Naive B cell (primary cell): Measurements from ENCODE around the gene BLM. TPM values are rescaled to one million over a fixed set of nuclear protein-coding genes. Genes with fewer than 3 reads are reported as not detected.
"Not testable (repeated sequence)": the region's sequence is repeated elsewhere in the genome, so short reads cannot be mapped to it uniquely, and the experiment has no call there.

Experiments used
- ATAC-seq, 2 donors: fragments of 150-1000 bp; cut with Tn5 transposase; 2 replicates each; pipeline ENCODE4 v1.10.0; 2021; ENCODE audit warnings: low read depth in 2 of 2, mild to moderate bottlenecking in 2 of 2, moderate library complexity in 2 of 2
- DNase-seq: peaks from one replicate; pipeline ENCODE4 v3.0.0; 2022
- H3K27ac Mint-ChIP-seq, 6 donors: one replicate each; pipeline ENCODE4 v1.8.0; 2020 to 2022; ENCODE audit warnings: mild to moderate bottlenecking in 6 of 6, mixed read lengths in 6 of 6, moderate library complexity in 5 of 6, inconsistent platforms in 2 of 6
- H3K27me3 Mint-ChIP-seq, 3 donors: one replicate each; pipeline ENCODE4 v1.8.0; 2021 to 2022; ENCODE audit warnings: mixed read lengths in 3 of 3, mild to moderate bottlenecking in 1 of 3
- H3K36me3 Mint-ChIP-seq, 2 donors: one replicate each; pipeline ENCODE4 v1.8.0; 2020 to 2022; ENCODE audit warnings: mixed read lengths in 2 of 2, inconsistent platforms in 1 of 2, mild to moderate bottlenecking in 1 of 2
- H3K4me1 Mint-ChIP-seq, 3 donors: one replicate each; pipeline ENCODE4 v1.8.0; 2020 to 2022; ENCODE audit warnings: mixed read lengths in 3 of 3, inconsistent platforms in 1 of 3, mild to moderate bottlenecking in 1 of 3, moderate library complexity in 1 of 3
- H3K4me3 Mint-ChIP-seq, 8 donors: one replicate each; pipeline ENCODE4 v1.8.0; 2020 to 2022; ENCODE audit warnings: mild to moderate bottlenecking in 8 of 8, mixed read lengths in 8 of 8, moderate library complexity in 8 of 8, inconsistent platforms in 2 of 8
- H3K9me3 Mint-ChIP-seq, 7 donors: one replicate each; pipeline ENCODE4 v1.8.0; 2020 to 2022; ENCODE audit warnings: mixed read lengths in 7 of 7, mild to moderate bottlenecking in 5 of 7, inconsistent platforms in 2 of 7, moderate library complexity in 1 of 7
- polyA plus RNA-seq, 6 donors: library from polyadenylated mRNA; unstranded; fragments of 300-500 nt; fragmentation: Illumina TruSeq; gene quantifications; one replicate each; pipeline ENCODE4 v1.2.3, GENCODE V29; 2021; ENCODE audit warnings: low read depth in 6 of 6

BLM gene
- polyA plus RNA-seq, 6 donors from 2014 or later = 5.5 to 11.1 (median 6.8) TPM; not detected in 1

GRCh38 chr15:90683371-90683770, 33.8 kb upstream of the BLM start:
- Mint-ChIP-seq H3K27ac (no peak overlapping the region), H3K36me3 (no peaks in the 10 kb centered on the region), H3K4me3 (no peak overlapping the region), H3K27me3 (peaks cover 3 to 22% (median 19%) of the 10 kb centered on the region in 3 donors), H3K9me3 (peaks cover 0 to 3% (median 0%) of the 10 kb centered on the region in 7 donors), H3K4me1 (peaks cover 29 to 38% (median 31%) of the 10 kb centered on the region in 3 donors)
- DNase-seq (no peak), ATAC-seq (no peak)

DNA sequence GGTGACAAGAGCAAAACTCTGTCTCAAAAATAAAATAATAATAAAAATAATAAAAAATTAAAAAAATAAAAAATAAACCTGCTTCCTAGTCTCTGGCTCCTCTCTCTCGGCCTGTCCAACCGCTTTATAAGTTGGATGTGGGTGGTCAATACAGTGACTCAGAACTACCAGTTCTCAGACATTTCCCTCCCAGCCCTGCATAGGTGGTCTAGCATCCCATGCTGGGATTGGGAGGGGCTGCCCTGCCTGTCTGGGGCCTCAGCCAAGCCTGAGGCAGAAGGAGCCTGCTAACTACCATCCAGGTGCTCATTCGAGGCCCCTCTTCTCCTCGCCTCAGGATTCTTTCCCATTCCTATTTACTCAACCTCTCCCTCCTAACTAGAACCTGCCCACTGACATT, 33.3 kb upstream of the BLM start:
- no peaks in the 10 kb centered on the region for H3K36me3 Mint-ChIP-seq
- H3K4me1 Mint-ChIP-seq = peaks cover 27 to 33% (median 29%) of the 10 kb centered on the region in 3 donors
- DNase-seq = no peak
- ATAC-seq = no peak
- peak overlapping the region in 2 of 6 donors; percentile 3 to 73 for H3K27ac Mint-ChIP-seq
- H3K4me3 Mint-ChIP-seq = no peak overlapping the region
- H3K27me3 Mint-ChIP-seq = peaks cover 3 to 22% (median 19%) of the 10 kb centered on the region in 3 donors
- peaks cover 0 to 4% (median 0%) of the 10 kb centered on the region in 7 donors for H3K9me3 Mint-ChIP-seq

DNA sequence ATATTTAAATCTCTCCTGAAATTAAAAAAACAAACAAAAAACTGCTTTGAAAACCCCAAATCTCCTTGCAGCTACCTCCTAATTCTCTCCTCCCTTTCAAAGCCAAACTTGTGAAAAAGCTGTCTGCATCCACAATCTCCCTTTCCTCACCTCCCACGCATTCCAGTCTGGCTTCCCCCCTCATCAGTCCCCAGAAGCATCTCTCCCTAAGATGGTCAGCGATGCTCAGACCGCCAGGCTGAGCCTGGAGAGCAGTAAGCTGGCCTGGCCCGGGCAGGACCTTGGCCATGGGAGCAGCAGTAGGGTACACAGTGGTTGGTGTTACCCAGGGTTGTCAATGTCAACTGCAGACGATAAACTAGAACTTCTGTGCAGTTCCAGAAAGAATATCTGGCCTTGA, 32.9 kb upstream of the BLM start:
- H3K36me3 Mint-ChIP-seq = no peaks in the 10 kb centered on the region
- H3K4me3 Mint-ChIP-seq = no peak overlapping the region
- no peak for ATAC-seq
- no peak for DNase-seq
- H3K9me3 Mint-ChIP-seq = peaks cover 0 to 4% (median 1%) of the 10 kb centered on the region in 7 donors
- peaks cover 23 to 29% (median 29%) of the 10 kb centered on the region in 3 donors for H3K4me1 Mint-ChIP-seq
- H3K27me3 Mint-ChIP-seq = peaks cover 3 to 22% (median 19%) of the 10 kb centered on the region in 3 donors
- peak overlapping the region in 1 of 6 donors; percentile 73 for H3K27ac Mint-ChIP-seq

GRCh38 chr15:90685591-90686434, 31.3 kb upstream of the BLM start:
- DNase-seq (peak; percentile 21), ATAC-seq (peak; percentile 64 to 80)
- H3K36me3 Mint-ChIP-seq = no peaks in the 10 kb centered on the region
- peaks cover 21 to 29% (median 28%) of the 10 kb centered on the region in 3 donors for H3K4me1 Mint-ChIP-seq
- H3K4me3 Mint-ChIP-seq = peak overlapping the region in 3 of 8 donors; percentile 26 to 62 (median 57)
- H3K27ac Mint-ChIP-seq = peak overlapping the region in 2 of 6 donors; percentile 30 to 74
- H3K9me3 Mint-ChIP-seq = peaks cover 0 to 7% (median 4%) of the 10 kb centered on the region in 7 donors
- H3K27me3 Mint-ChIP-seq = peaks cover 3 to 22% (median 19%) of the 10 kb centered on the region in 3 donors

DNA sequence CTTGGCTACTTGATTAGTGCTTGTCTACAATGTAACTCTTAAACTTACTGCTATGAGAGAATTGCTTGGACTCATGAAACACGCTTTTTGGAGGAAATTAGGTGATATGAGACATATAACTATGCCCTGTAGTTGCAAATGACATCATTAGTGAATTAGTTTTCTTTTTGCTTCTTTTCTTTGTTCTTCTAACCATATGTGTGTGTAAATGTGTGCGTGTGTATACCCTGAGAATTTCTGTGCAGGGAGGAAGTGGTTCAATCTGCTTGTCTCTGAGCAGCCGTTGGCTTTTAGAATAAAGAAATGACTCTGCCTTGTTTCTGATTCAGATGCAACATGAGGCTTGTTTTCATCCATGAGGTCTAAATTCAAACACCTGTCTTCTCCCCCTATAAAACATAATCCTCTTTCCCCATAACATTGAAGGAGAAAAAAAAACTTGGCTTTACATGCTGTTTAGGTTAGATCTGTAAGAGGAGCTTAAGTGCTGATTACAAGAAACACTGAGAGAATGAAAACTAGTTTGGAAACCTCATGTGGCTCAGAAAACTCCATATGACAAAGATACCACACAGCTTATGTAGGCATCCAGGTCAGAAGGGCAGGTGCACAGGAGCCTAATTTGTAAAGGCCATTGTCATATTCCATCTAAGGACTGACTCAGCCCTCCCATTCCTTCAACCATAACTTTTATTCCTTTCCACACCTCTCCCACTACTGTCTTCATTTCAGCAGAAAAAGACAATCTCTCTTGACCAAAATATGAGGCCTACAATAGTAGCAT, 30.5 kb upstream of the BLM start:
- H3K9me3 Mint-ChIP-seq = peaks cover 0 to 7% (median 4%) of the 10 kb centered on the region in 7 donors
- H3K27me3 Mint-ChIP-seq = peaks cover 2 to 19% (median 18%) of the 10 kb centered on the region in 3 donors
- H3K36me3 Mint-ChIP-seq = no peaks in the 10 kb centered on the region
- H3K4me3 Mint-ChIP-seq = peak overlapping the region in 1 of 8 donors; percentile 26
- DNase-seq = peak; percentile 14
- peak overlapping the region in 1 of 6 donors; percentile 29 for H3K27ac Mint-ChIP-seq
- peak; percentile 78 for ATAC-seq
- peaks cover 21 to 29% (median 28%) of the 10 kb centered on the region in 3 donors for H3K4me1 Mint-ChIP-seq

DNA sequence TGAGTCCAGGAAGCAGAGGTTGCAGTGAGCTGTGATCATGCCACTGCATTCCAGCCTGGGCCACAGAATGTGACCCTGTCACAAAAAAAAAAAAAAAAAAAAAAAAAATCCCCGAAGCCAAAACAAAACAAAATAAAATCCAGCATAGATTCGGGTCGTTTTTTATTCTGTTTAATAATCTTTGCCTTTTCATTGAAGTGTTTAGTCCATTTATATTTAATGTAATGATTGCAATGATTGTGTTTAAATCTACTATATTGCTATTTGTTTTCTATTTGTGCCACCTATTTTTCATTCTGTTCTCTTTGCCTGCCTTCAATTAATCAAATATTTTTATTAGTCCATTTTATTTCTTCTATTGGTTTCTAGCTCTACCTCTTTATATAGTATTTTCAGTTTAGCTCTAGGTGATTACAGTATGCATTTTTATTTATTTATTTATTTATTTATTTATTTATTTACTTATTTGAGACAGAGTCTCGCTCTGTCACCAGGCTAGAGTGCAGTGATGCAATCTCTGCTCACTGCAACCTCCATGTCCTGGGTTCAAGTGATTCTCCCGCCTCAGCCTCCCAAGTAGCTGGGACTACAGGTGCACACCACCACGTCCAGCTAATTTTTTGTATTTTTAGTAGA, 27.7 kb upstream of the BLM start:
- DNase-seq, ATAC-seq, H3K36me3 Mint-ChIP-seq, H3K27ac Mint-ChIP-seq, H3K27me3 Mint-ChIP-seq, H3K9me3 Mint-ChIP-seq: not testable (repeated sequence)
- Mint-ChIP-seq H3K4me1 (peaks cover 22 to 25% (median 23%) of the 10 kb centered on the region in 3 donors), H3K4me3 (peak overlapping the region in 1 of 8 donors; percentile 44)

GRCh38 chr15:90690585-90690984, 26.6 kb upstream of the BLM start:
- peaks cover 14 to 15% (median 14%) of the 10 kb centered on the region in 3 donors for H3K4me1 Mint-ChIP-seq
- H3K36me3 Mint-ChIP-seq = no peaks in the 10 kb centered on the region
- DNase-seq = no peak
- peaks cover 0 to 11% (median 0%) of the 10 kb centered on the region in 3 donors for H3K27me3 Mint-ChIP-seq
- H3K27ac Mint-ChIP-seq = no peak overlapping the region
- ATAC-seq = no peak
- H3K9me3 Mint-ChIP-seq = peaks cover 0 to 7% (median 4%) of the 10 kb centered on the region in 7 donors
- H3K4me3 Mint-ChIP-seq = no peak overlapping the region

- Mint-ChIP-seq H3K36me3 (no peaks in the 10 kb centered on the region), H3K27me3 (peaks cover 0 to 11% (median 0%) of the 10 kb centered on the region in 3 donors), H3K4me3 (no peak overlapping the region)
Observed at GRCh38 chr15:90691369-90691768, 25.8 kb upstream of the BLM start.

DNA sequence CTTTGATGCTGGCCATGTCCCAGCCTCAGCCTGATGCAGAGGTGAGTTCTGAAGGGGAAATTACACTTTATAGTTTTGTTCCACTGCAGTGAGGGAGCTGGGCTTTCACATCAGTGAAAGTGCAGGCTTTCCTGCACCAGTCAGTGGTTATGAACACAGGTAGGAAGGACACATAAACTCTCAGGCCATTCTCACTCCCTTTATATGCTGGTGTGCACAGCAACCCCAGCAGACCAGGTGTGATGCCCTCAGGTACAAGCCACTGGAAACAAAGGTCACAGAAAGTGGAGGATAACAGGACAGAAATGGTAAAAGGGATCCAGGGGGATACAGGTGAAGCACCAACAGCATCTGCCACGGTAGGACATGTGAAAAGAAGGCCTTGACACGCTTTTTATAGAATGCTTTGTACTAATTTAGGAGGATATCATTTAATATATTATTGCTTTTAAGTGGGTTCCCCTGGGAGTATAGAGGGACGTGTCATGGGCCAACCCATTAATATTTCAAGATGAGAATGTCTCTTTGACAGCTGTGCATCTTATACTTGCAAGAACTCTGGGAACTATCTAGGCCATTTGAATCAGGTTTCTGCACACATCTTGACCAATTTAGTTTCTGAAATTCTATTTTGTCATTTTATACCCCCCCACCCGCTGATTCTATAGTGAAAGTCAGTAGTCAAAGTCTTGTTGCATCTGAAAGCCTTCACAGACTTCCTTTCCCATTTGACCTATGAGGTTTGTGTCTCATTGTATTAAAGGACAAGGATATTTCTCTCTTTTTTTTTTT, 25.0 kb upstream of the BLM start:
- no peak for ATAC-seq
- Mint-ChIP-seq H3K27me3 (peaks cover 0 to 11% (median 0%) of the 10 kb centered on the region in 3 donors), H3K27ac (peak overlapping the region in 1 of 6 donors; percentile 54), H3K36me3 (no peaks in the 10 kb centered on the region), H3K4me3 (no peak overlapping the region), H3K9me3 (peaks cover 0 to 7% (median 4%) of the 10 kb centered on the region in 7 donors), H3K4me1 (peaks cover under 1 to 4% (median 2%) of the 10 kb centered on the region in 3 donors)
- no peak for DNase-seq

More at GRCh38 chr15:90691369-90691768, 25.8 kb upstream of the BLM start:
- H3K4me1 Mint-ChIP-seq = peaks cover 6 to 9% (median 8%) of the 10 kb centered on the region in 3 donors
- peaks cover 0 to 7% (median 4%) of the 10 kb centered on the region in 7 donors for H3K9me3 Mint-ChIP-seq
- DNase-seq (no peak), ATAC-seq (no peak)
- H3K27ac Mint-ChIP-seq = no peak overlapping the region

GRCh38 chr15:90694987-90695386, 22.2 kb upstream of the BLM start:
- Mint-ChIP-seq H3K27me3 (peaks cover 0 to 11% (median 0%) of the 10 kb centered on the region in 3 donors), H3K4me3 (no peak overlapping the region), H3K9me3 (no peaks in the 10 kb centered on the region), H3K36me3 (no peaks in the 10 kb centered on the region), H3K4me1 (peaks cover 0 to 4% (median 2%) of the 10 kb centered on the region in 3 donors), H3K27ac (no peak overlapping the region)
- no peak for DNase-seq
- no peak for ATAC-seq

DNA sequence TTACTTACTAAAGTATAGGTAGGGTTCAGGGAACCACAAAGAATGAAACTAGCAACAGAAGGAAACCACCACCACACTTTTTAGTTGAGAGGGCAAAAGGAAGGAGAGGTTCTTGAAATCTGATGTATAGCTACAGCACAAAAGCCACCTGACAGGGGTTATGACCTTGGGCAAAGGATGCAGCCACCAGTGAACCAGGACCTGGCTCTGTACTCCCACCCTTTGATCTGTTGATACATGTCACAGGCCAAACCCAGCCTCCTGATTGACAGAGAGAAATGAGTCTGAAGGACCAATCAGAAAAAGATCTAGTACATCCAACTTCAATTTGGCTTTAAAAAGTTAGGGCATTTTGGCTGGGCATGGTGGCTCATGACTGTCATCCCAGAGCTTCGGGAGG, 20.0 kb upstream of the BLM start:
- Mint-ChIP-seq H3K4me3 (no peak overlapping the region), H3K4me1 (peaks cover 0 to 4% (median 2%) of the 10 kb centered on the region in 3 donors), H3K27me3 (peaks cover 0 to 5% (median 0%) of the 10 kb centered on the region in 3 donors), H3K27ac (no peak overlapping the region), H3K36me3 (no peaks in the 10 kb centered on the region), H3K9me3 (peaks cover 0 to 3% (median 0%) of the 10 kb centered on the region in 7 donors)
- DNase-seq (no peak), ATAC-seq (no peak)

DNA sequence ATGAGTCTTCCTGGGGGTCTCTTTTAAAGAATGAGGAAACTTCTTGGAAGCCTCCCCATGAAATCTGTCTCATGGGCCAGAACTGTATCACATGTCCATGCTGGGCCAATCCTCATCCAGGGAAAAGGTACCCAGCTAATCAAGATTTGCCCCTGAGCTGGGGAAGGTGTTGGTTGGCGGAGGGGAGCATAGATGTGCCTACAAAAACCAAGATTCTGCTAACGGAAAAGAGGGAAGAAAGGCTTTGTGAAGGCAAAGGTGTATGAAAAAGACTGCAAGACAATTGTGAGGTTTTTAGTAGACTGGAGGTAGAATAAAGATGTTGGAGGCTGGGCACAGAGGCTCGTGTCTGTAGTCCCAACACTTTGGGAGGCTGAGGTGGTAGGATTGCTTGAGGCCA, 18.5 kb upstream of the BLM start:
- Mint-ChIP-seq H3K4me1 (peaks cover 0 to 3% (median 2%) of the 10 kb centered on the region in 3 donors), H3K27me3 (peaks cover 0 to 5% (median 0%) of the 10 kb centered on the region in 3 donors), H3K36me3 (peaks cover 0 to 10% of the 10 kb centered on the region in 2 donors), H3K4me3 (no peak overlapping the region), H3K27ac (no peak overlapping the region), H3K9me3 (peaks cover 0 to 14% (median 5%) of the 10 kb centered on the region in 7 donors)
- no peak for DNase-seq
- no peak for ATAC-seq
